Endothelial cell of umbilical vein (primary cell): ENCODE data around the gene GCM1. TPM values are rescaled to one million over a fixed set of nuclear protein-coding genes. Genes with fewer than 3 reads are reported as not detected.

ENCODE experiments used
- BruUV-seq: library from RNA; stranded (reverse); fragments of 400-500 nt; replicated peaks from 2 replicates; lab custom pipeline; 2021; lab: Mats Ljungman, UMichigan
- CTCF ChIA-PET: fragments of 300-600, 350-600 bp; sonication (Branson Sonifier 250); formaldehyde crosslinking; loops from one replicate; lab custom pipeline; 2021; ENCODE audit warnings: antibody characterized with exemption, inconsistent platforms; lab: Charles Lee
- POLR2A ChIA-PET: fragments of 300-600, 350-600 bp; sonication (Branson Sonifier 250); formaldehyde crosslinking; loops from one replicate; lab custom pipeline; 2021; ENCODE audit warnings: antibody characterized with exemption, inconsistent platforms; lab: Charles Lee
- DNase-seq: peaks from one replicate; pipeline ENCODE4 v3.0.0-alpha.2; 2011; ENCODE audit warnings: low read depth, low spot score
- FAIRE-seq: peaks from 2 replicates; lab custom pipeline; 2011; peaks lifted over from hg19 to GRCh38; lab: Jason Lieb, UNC
- H2AFZ ChIP-seq: 2 replicates; pipeline ENCODE4 v1.6.0; 2012; ENCODE audit warnings: low read depth, low read length, control low read depth, inconsistent platforms
- H3K27ac ChIP-seq: 2 replicates; pipeline ENCODE4 v1.5.1; 2011; ENCODE audit warnings: low read depth, mild to moderate bottlenecking, control low read depth, low read length, moderate library complexity; ENCODE audit not compliant: insufficient read depth
- H3K27me3 ChIP-seq, 2 experiments: 2 replicates each; pipeline versions ENCODE4 v1.6.0 to v1.6.1; 2011; ENCODE audit warnings: low read length in 2 of 2, mixed read lengths in 1 of 2; ENCODE audit not compliant: control insufficient read depth in 2 of 2, insufficient read depth in 2 of 2
- H3K36me3 ChIP-seq, 2 experiments: 2 replicates in 1 of 2; 3 replicates in 1 of 2; pipeline ENCODE4 v1.5.1; 2011; ENCODE audit warnings: low read length in 2 of 2, mild to moderate bottlenecking in 1 of 2, moderate library complexity in 1 of 2; ENCODE audit not compliant: control insufficient read depth in 2 of 2, insufficient read depth in 2 of 2; ENCODE audit errors: extremely low read depth in 1 of 2
- H3K4me1 ChIP-seq: 3 replicates; pipeline ENCODE4 v1.5.1; 2011; ENCODE audit warnings: mild to moderate bottlenecking, low read length; ENCODE audit not compliant: control insufficient read depth, insufficient read depth; ENCODE audit errors: extremely low read depth
- H3K4me2 ChIP-seq: 2 replicates; pipeline ENCODE4 v1.6.1; 2011; ENCODE audit warnings: low read length, control low read depth, mixed read lengths; ENCODE audit not compliant: insufficient read depth
- H3K4me3 ChIP-seq, 3 experiments: fragments of 200-600 bp in 1 of 3; sonication (generic), shearing (Covaris generic) in 1 of 3; replicated peaks in 1 of 3; 2 replicates each; pipeline ENCODE4 v1.5.1; 2011 to 2016; ENCODE audit warnings: control low read depth in 3 of 3, low read length in 3 of 3, mild to moderate bottlenecking in 2 of 3, inconsistent platforms in 1 of 3, low read depth in 1 of 3, moderate library complexity in 1 of 3; ENCODE audit not compliant: insufficient read depth in 1 of 3
- H3K79me2 ChIP-seq: 2 replicates; pipeline ENCODE4 v1.6.0; 2012; ENCODE audit warnings: low read length, inconsistent platforms; ENCODE audit not compliant: control insufficient read depth, insufficient read depth
- H3K9ac ChIP-seq: replicated peaks from 2 replicates; pipeline ENCODE3; 2011; ENCODE audit warnings: low read length, control low read depth; ENCODE audit not compliant: insufficient read depth; ENCODE audit errors: extremely low read depth
- H3K9me1 ChIP-seq: replicated peaks from 3 replicates; pipeline ENCODE4 v1.6.0; 2011; ENCODE audit warnings: mild to moderate bottlenecking, low read length; ENCODE audit not compliant: control insufficient read depth, insufficient read depth; ENCODE audit errors: extremely low read depth
- H3K9me3 ChIP-seq: replicated peaks from 2 replicates; pipeline ENCODE4 v1.5.1; 2012; ENCODE audit warnings: low read length, inconsistent platforms; ENCODE audit not compliant: control insufficient read depth, insufficient read depth
- H4K20me1 ChIP-seq: replicated peaks from 2 replicates; pipeline ENCODE3; 2011; ENCODE audit warnings: mild to moderate bottlenecking, low read length; ENCODE audit not compliant: control insufficient read depth, insufficient read depth; ENCODE audit errors: extremely low read depth
- CTCF ChIP-seq, 2 donors: IDR thresholded peaks; 1 replicate in 1 of 2; 2 replicates in 1 of 2; pipeline ENCODE4 v1.5.1; 2011; ENCODE audit warnings: low read length in 2 of 2, mild to moderate bottlenecking in 2 of 2, moderate library complexity in 2 of 2, control low read depth in 1 of 2, inconsistent platforms in 1 of 2, low read depth in 1 of 2; ENCODE audit not compliant: insufficient read depth in 1 of 2; ENCODE audit errors: extremely low read depth in 1 of 2
- EZH2 ChIP-seq: IDR thresholded peaks from 2 replicates; pipeline ENCODE4 v1.6.1; 2012; ENCODE audit warnings: borderline replicate concordance, low read depth, mild to moderate bottlenecking, moderate library complexity, low read length, inconsistent platforms; ENCODE audit not compliant: severe bottlenecking
- FOS ChIP-seq: IDR thresholded peaks from 2 replicates; pipeline ENCODE4 v1.6.1; 2011; ENCODE audit warnings: mild to moderate bottlenecking, low read length, moderate library complexity, borderline replicate concordance; ENCODE audit not compliant: insufficient read depth
- GATA2 ChIP-seq: IDR thresholded peaks from 2 replicates; pipeline ENCODE4 v1.7.0; 2011; ENCODE audit warnings: low read depth, mild to moderate bottlenecking, moderate library complexity, mixed read lengths, low read length; ENCODE audit not compliant: insufficient read length, insufficient read depth
- JUN ChIP-seq: IDR thresholded peaks from 2 replicates; pipeline ENCODE4 v1.6.1; 2011; ENCODE audit warnings: borderline replicate concordance, low read depth; ENCODE audit not compliant: insufficient read length, insufficient read depth
- MAX ChIP-seq: IDR thresholded peaks from 2 replicates; pipeline ENCODE4 v1.6.1; 2011; ENCODE audit not compliant: insufficient read depth, insufficient read length
- MYC ChIP-seq: IDR thresholded peaks from one replicate; pipeline ENCODE4 v1.6.1; 2011; ENCODE audit warnings: mild to moderate bottlenecking, low read depth, low read length
- POLR2A ChIP-seq: IDR thresholded peaks from 2 replicates; pipeline ENCODE4 v1.6.1; 2012; ENCODE audit warnings: low read depth, mild to moderate bottlenecking, control low read depth, low read length
- POLR2AphosphoS5 ChIP-seq: IDR thresholded peaks from 2 replicates; pipeline ENCODE4 v1.6.1; 2012; ENCODE audit warnings: low read depth, mild to moderate bottlenecking, control low read depth, low read length, moderate library complexity; ENCODE audit not compliant: insufficient read depth
- dilution Hi-C: fragments of 300-500 bp; cut with MboI; formaldehyde crosslinking; loops from one replicate; pipeline ENCODE4 v1.15.0; 2019; ENCODE audit warnings: low sequenced_read_pairs; ENCODE audit not compliant: extremely low pct_ligation_motif_present
- intact Hi-C: fragments of 100-400 bp; cut with micrococcal nuclease; formaldehyde crosslinking; loops from one replicate; pipeline ENCODE4 v1.10.0; 2022
- polyA plus RNA-seq, 4 experiments: library from polyadenylated mRNA; depleted of rRNA in 3 of 4; stranded (reverse) in 3 of 4; unstranded in 1 of 4; fragments of >200 nt; gene quantifications; 2 replicates each; pipeline versions ENCODE4 v1.2.1 to v1.2.3, GENCODE V29; 2011 to 2012; ENCODE audit warnings: missing spikeins in 1 of 4
- total RNA-seq: library from RNA; stranded (reverse); gene quantifications from 2 replicates; pipeline ENCODE4 v1.2.3, GENCODE V29; 2021

GCM1 gene
- total and polyA plus RNA-seq, 2 donors (not counting 3 experiments of a cell fraction or from before 2014, with no cell fraction given): not detected

- H3K4me3 ChIP-seq: no peak overlapping the region
- no peak for DNase-seq
- BruUV-seq: no TSS peak
- ChIA-PET CTCF (no interaction called here), POLR2A (no interaction called here)
- H3K36me3 ChIP-seq: no peaks in the 10 kb centered on the region
- dilution Hi-C loops (no loop called here), intact Hi-C loops (no loop called here)
- H3K9me3 ChIP-seq: no peaks in the 10 kb centered on the region
- H3K4me2 ChIP-seq: no peak overlapping the region
- H3K27ac ChIP-seq: no peak overlapping the region
- no peaks in the 10 kb centered on the region for H3K9me1 ChIP-seq
- FAIRE-seq: no peak
- no peak overlapping the region for H2AFZ ChIP-seq
- H3K4me1 ChIP-seq: no peaks in the 10 kb centered on the region
- H3K9ac ChIP-seq: no peak overlapping the region
- H3K27me3 ChIP-seq: peaks cover 0 to 4% of the 10 kb centered on the region in 2 experiments
- TF ChIP-seq JUN (no peak), CTCF (IDR thresholded peaks at IDR 0.05; ENCODE audit: extremely low read depth in 1 of 2, insufficient read depth in 1 of 2, low read depth in 1 of 2, low read length in 2 of 2) (no peak), POLR2AphosphoS5 (no peak), POLR2A (no peak), EZH2 (no peak), FOS (no peak), GATA2 (no peak), MYC (no peak), MAX (no peak)
- no peaks in the 10 kb centered on the region for H3K79me2 ChIP-seq
- H4K20me1 ChIP-seq: no peaks in the 10 kb centered on the region
Observed at GRCh38 chr6:53197553-53197952, 48.9 kb upstream of the GCM1 start.
